Measurements from ENCODE around the gene ZNF407.

The ZNF407 gene

GRCh38 chr18:74926051-74926450 lies 328.4 kb downstream of the ZNF407 start:
- Histone ChIP-seq H3K9me3 (ENCODE audit: insufficient read depth, low read length) (no peaks in the 10 kb centered on the region), H3K9ac (ENCODE audit: insufficient read length, low read depth) (no peak overlapping the region), H3K27me3 (ENCODE audit: insufficient read depth, insufficient read length) (no peaks in the 10 kb centered on the region), H3K4me3 (ENCODE audit: insufficient read length, low read depth) (no peak overlapping the region), H3K4me1 (ENCODE audit: insufficient read depth, insufficient read length) (no peaks in the 10 kb centered on the region), H3K36me3 (ENCODE audit: insufficient read depth, insufficient read length, low read length) (no peaks in the 10 kb centered on the region)
- DNase-seq (ENCODE audit: low read depth, low spot score), result no peak
- no peak for TF ChIP-seq ZNF274 (IDR thresholded peaks at IDR 0.05; ENCODE audit: low read depth, low read length)
- TF ChIP-seq SUZ12 (IDR thresholded peaks at IDR 0.05; ENCODE audit: extremely low read depth, insufficient read depth, insufficient read length), result no peak

- Histone ChIP-seq H3K36me3 (ENCODE audit: insufficient read depth, insufficient read length, low read length) (no peaks in the 10 kb centered on the region), H3K27me3 (ENCODE audit: insufficient read depth, insufficient read length) (no peaks in the 10 kb centered on the region), H3K4me1 (ENCODE audit: insufficient read depth, insufficient read length) (no peaks in the 10 kb centered on the region), H3K9me3 (ENCODE audit: insufficient read depth, low read length) (no peaks in the 10 kb centered on the region), H3K9ac (ENCODE audit: insufficient read length, low read depth) (no peak overlapping the region), H3K4me3 (ENCODE audit: insufficient read length, low read depth) (no peak overlapping the region)
- no peak for DNase-seq (ENCODE audit: low read depth, low spot score)
- no peak for TF ChIP-seq SUZ12 (IDR thresholded peaks at IDR 0.05; ENCODE audit: extremely low read depth, insufficient read depth, insufficient read length)
- no peak for TF ChIP-seq ZNF274 (IDR thresholded peaks at IDR 0.05; ENCODE audit: low read depth, low read length)
- no peak for TF ChIP-seq YY1 (IDR thresholded peaks at IDR 0.05; ENCODE audit: insufficient read depth, insufficient read length)
Measured at GRCh38 chr18:74928194-74928968, 330.7 kb downstream of the ZNF407 start.

GRCh38 chr18:74929110-74929509 lies 331.4 kb downstream of the ZNF407 start:
- TF ChIP-seq ZNF274 (IDR thresholded peaks at IDR 0.05; ENCODE audit: low read depth, low read length) (no peak), SUZ12 (IDR thresholded peaks at IDR 0.05; ENCODE audit: extremely low read depth, insufficient read depth, insufficient read length) (no peak), YY1 (IDR thresholded peaks at IDR 0.05; ENCODE audit: insufficient read depth, insufficient read length) (no peak)
- Histone ChIP-seq H3K4me1 (ENCODE audit: insufficient read depth, insufficient read length) (no peaks in the 10 kb centered on the region), H3K9me3 (ENCODE audit: insufficient read depth, low read length) (no peaks in the 10 kb centered on the region), H3K27me3 (ENCODE audit: insufficient read depth, insufficient read length) (no peaks in the 10 kb centered on the region), H3K4me3 (ENCODE audit: insufficient read length, low read depth) (no peak overlapping the region), H3K36me3 (ENCODE audit: insufficient read depth, insufficient read length, low read length) (no peaks in the 10 kb centered on the region), H3K9ac (ENCODE audit: insufficient read length, low read depth) (no peak overlapping the region)
- no peak for DNase-seq (ENCODE audit: low read depth, low spot score)

- no peaks in the 10 kb centered on the region for H3K4me1 ChIP-seq (ENCODE audit: insufficient read depth, insufficient read length)
- DNase-seq (ENCODE audit: low read depth, low spot score), result no peak
- TF ChIP-seq SUZ12 (IDR thresholded peaks at IDR 0.05; ENCODE audit: extremely low read depth, insufficient read depth, insufficient read length), result no peak
- TF ChIP-seq ZNF274 (IDR thresholded peaks at IDR 0.05; ENCODE audit: low read depth, low read length), result no peak
- no peak for TF ChIP-seq YY1 (IDR thresholded peaks at IDR 0.05; ENCODE audit: insufficient read depth, insufficient read length)
- H3K9me3 ChIP-seq (ENCODE audit: insufficient read depth, low read length), result no peaks in the 10 kb centered on the region
- no peak overlapping the region for H3K9ac ChIP-seq (ENCODE audit: insufficient read length, low read depth)
- no peaks in the 10 kb centered on the region for H3K36me3 ChIP-seq (ENCODE audit: insufficient read depth, insufficient read length, low read length)
- no peaks in the 10 kb centered on the region for H3K27me3 ChIP-seq (ENCODE audit: insufficient read depth, insufficient read length)
- no peak overlapping the region for H3K4me3 ChIP-seq (ENCODE audit: insufficient read length, low read depth)
Measured at GRCh38 chr18:74930616-74931015, 332.9 kb downstream of the ZNF407 start.

- TF ChIP-seq ZNF274 (IDR thresholded peaks at IDR 0.05; ENCODE audit: low read depth, low read length) (no peak), YY1 (IDR thresholded peaks at IDR 0.05; ENCODE audit: insufficient read depth, insufficient read length) (no peak), SUZ12 (IDR thresholded peaks at IDR 0.05; ENCODE audit: extremely low read depth, insufficient read depth, insufficient read length) (no peak)
- Histone ChIP-seq H3K27me3 (ENCODE audit: insufficient read depth, insufficient read length) (no peaks in the 10 kb centered on the region), H3K4me3 (ENCODE audit: insufficient read length, low read depth) (no peak overlapping the region), H3K36me3 (ENCODE audit: insufficient read depth, insufficient read length, low read length) (no peaks in the 10 kb centered on the region), H3K4me1 (ENCODE audit: insufficient read depth, insufficient read length) (no peaks in the 10 kb centered on the region), H3K9me3 (ENCODE audit: insufficient read depth, low read length) (no peaks in the 10 kb centered on the region), H3K9ac (ENCODE audit: insufficient read length, low read depth) (no peak overlapping the region)
- DNase-seq (ENCODE audit: low read depth, low spot score), result no peak
Measured at GRCh38 chr18:74933930-74934329, 336.3 kb downstream of the ZNF407 start.

GRCh38 chr18:74935434-74935833 lies 337.8 kb downstream of the ZNF407 start:
- H3K9me3 ChIP-seq (ENCODE audit: insufficient read depth, low read length), result no peaks in the 10 kb centered on the region
- H3K4me1 ChIP-seq (ENCODE audit: insufficient read depth, insufficient read length), result no peaks in the 10 kb centered on the region
- H3K36me3 ChIP-seq (ENCODE audit: insufficient read depth, insufficient read length, low read length), result no peaks in the 10 kb centered on the region
- no peaks in the 10 kb centered on the region for H3K27me3 ChIP-seq (ENCODE audit: insufficient read depth, insufficient read length)
- no peak overlapping the region for H3K4me3 ChIP-seq (ENCODE audit: insufficient read length, low read depth)
- H3K9ac ChIP-seq (ENCODE audit: insufficient read length, low read depth), result no peak overlapping the region
- no peak for TF ChIP-seq YY1 (IDR thresholded peaks at IDR 0.05; ENCODE audit: insufficient read depth, insufficient read length)
- no peak for TF ChIP-seq SUZ12 (IDR thresholded peaks at IDR 0.05; ENCODE audit: extremely low read depth, insufficient read depth, insufficient read length)
- TF ChIP-seq ZNF274 (IDR thresholded peaks at IDR 0.05; ENCODE audit: low read depth, low read length), result no peak
- DNase-seq (ENCODE audit: low read depth, low spot score), result no peak

- Histone ChIP-seq H3K9ac (ENCODE audit: insufficient read length, low read depth) (no peak overlapping the region), H3K27me3 (ENCODE audit: insufficient read depth, insufficient read length) (no peaks in the 10 kb centered on the region), H3K36me3 (ENCODE audit: insufficient read depth, insufficient read length, low read length) (no peaks in the 10 kb centered on the region), H3K9me3 (ENCODE audit: insufficient read depth, low read length) (no peaks in the 10 kb centered on the region), H3K4me1 (ENCODE audit: insufficient read depth, insufficient read length) (no peaks in the 10 kb centered on the region), H3K4me3 (ENCODE audit: insufficient read length, low read depth) (no peak overlapping the region)
- no peak for DNase-seq (ENCODE audit: low read depth, low spot score)
- TF ChIP-seq ZNF274 (IDR thresholded peaks at IDR 0.05; ENCODE audit: low read depth, low read length) (no peak), YY1 (IDR thresholded peaks at IDR 0.05; ENCODE audit: insufficient read depth, insufficient read length) (no peak), SUZ12 (IDR thresholded peaks at IDR 0.05; ENCODE audit: extremely low read depth, insufficient read depth, insufficient read length) (no peak)
Measured at GRCh38 chr18:74936343-74936742, 338.7 kb downstream of the ZNF407 start.

All from NT2/D1 (cell line).